PC-9 (cell line): Measurements from ENCODE around the gene TTC39A.

Source experiments
- CTCF ChIP-seq: fragments of 200-600 bp; sonication (generic); conservative IDR thresholded peaks from 2 replicates; pipeline ENCODE4 v1.6.1; 2017; ENCODE audit warnings: mixed run types, antibody characterized with exemption, mild to moderate bottlenecking, moderate library complexity
- EZH2 ChIP-seq: fragments of 200-600 bp; sonication (generic); IDR thresholded peaks from 2 replicates; pipeline ENCODE4 v1.8.0; 2017; ENCODE audit warnings: antibody characterized with exemption, low read depth

GRCh38 chr1:51313961-51314777, 16.2 kb downstream of the TTC39A start:
- TF ChIP-seq CTCF (no peak), EZH2 (no peak)
